HG03575 (cell line): Measurements from ENCODE around the gene MYO19.
"Not testable (repeated sequence)": the region's sequence is repeated elsewhere in the genome, so short reads cannot be mapped to it uniquely, and the experiment has no call there.

Experiments used
- ATAC-seq: cut with Tn5 transposase; IDR thresholded peaks from one replicate; pipeline ENCODE4 v1.9.1; 2021; ENCODE audit not compliant: unreplicated experiment, insufficient number of reproducible peaks, low FRiP score; ENCODE audit errors: extremely low read depth

MYO19 gene

GRCh38 chr17:36533935-36534839, 481 bp downstream of the MYO19 start:
- no peak for ATAC-seq

GRCh38 chr17:36532435-36532975, 2.2 kb downstream of the MYO19 start:
- no peak for ATAC-seq

GRCh38 chr17:36529121-36529520, 5.5 kb downstream of the MYO19 start:
- no peak for ATAC-seq

- ATAC-seq, result no peak
These were observed 6.9 kb downstream of the MYO19 start for GRCh38 chr17:36527621-36528250.

- ATAC-seq, result no peak
These were observed 8.8 kb downstream of the MYO19 start for GRCh38 chr17:36525888-36526287.

- ATAC-seq, result no peak
These were observed 9.6 kb downstream of the MYO19 start for GRCh38 chr17:36525113-36525512.

GRCh38 chr17:36524428-36524876, 10.2 kb downstream of the MYO19 start:
- no peak for ATAC-seq

- no peak for ATAC-seq
These were observed 11.6 kb downstream of the MYO19 start for GRCh38 chr17:36523113-36523512.

- ATAC-seq, result no peak
These were observed 18.8 kb downstream of the MYO19 start for GRCh38 chr17:36515837-36516236.

- ATAC-seq, result no peak
These were observed 19.8 kb downstream of the MYO19 start for GRCh38 chr17:36514856-36515255.

- no peak for ATAC-seq
These were observed 22.0 kb downstream of the MYO19 start for GRCh38 chr17:36512641-36513040.

- ATAC-seq, result no peak
These were observed 23.5 kb downstream of the MYO19 start for GRCh38 chr17:36511216-36511615.

- no peak for ATAC-seq
These were observed 24.0 kb downstream of the MYO19 start for GRCh38 chr17:36510636-36511035.

GRCh38 chr17:36509272-36509985, 25.2 kb downstream of the MYO19 start:
- ATAC-seq, result no peak

GRCh38 chr17:36508439-36508838, 26.2 kb downstream of the MYO19 start:
- not testable (repeated sequence) for ATAC-seq

GRCh38 chr17:36507266-36507665, 27.4 kb downstream of the MYO19 start:
- no peak for ATAC-seq

GRCh38 chr17:36506831-36507230, 27.8 kb downstream of the MYO19 start:
- no peak for ATAC-seq

- ATAC-seq, result no peak
These were observed 28.3 kb downstream of the MYO19 start for GRCh38 chr17:36506249-36506826.

- ATAC-seq, result no peak
These were observed 29.5 kb downstream of the MYO19 start for GRCh38 chr17:36505171-36505570.
